H1 (cell line): ENCODE data around the gene AGPS. TPM values are rescaled to one million over a fixed set of nuclear protein-coding genes. Genes with fewer than 3 reads are reported as not detected.

Experiments used
- CTCF ChIA-PET: fragments of 300-600 bp; sonication (Branson Sonifier 250); formaldehyde crosslinking; loops from one replicate; lab custom pipeline; 2021; ENCODE audit not compliant: partially characterized antibody; lab: Charles Lee
- POLR2A ChIA-PET: fragments of 300-600 bp; sonication (Branson Sonifier 250); formaldehyde crosslinking; loops from one replicate; lab custom pipeline; 2021; ENCODE audit warnings: inconsistent platforms; ENCODE audit not compliant: partially characterized antibody; lab: Charles Lee
- DNase-seq, 2 experiments: peaks; one replicate each; pipeline versions ENCODE4 v3.0.0 to v3.0.0-alpha.2; 2010 to 2022; ENCODE audit warnings: low spot score in 2 of 2, low read depth in 1 of 2, mixed read lengths in 1 of 2
- FAIRE-seq: peaks from 2 replicates; lab custom pipeline; 2011; peaks lifted over from hg19 to GRCh38; lab: Jason Lieb, UNC
- H2AFZ ChIP-seq: 2 replicates; pipeline ENCODE4 v1.8.1; 2012; ENCODE audit warnings: low read length, inconsistent platforms
- H2AK5ac ChIP-seq: 2 replicates; pipeline ENCODE4 v1.6.1; 2013; ENCODE audit warnings: low read depth, low read length
- H2BK120ac ChIP-seq: replicated peaks from 2 replicates; pipeline ENCODE3; 2013; ENCODE audit warnings: low read depth, low read length, inconsistent platforms
- H2BK12ac ChIP-seq: 2 replicates; pipeline ENCODE4 v1.6.1; 2013; ENCODE audit warnings: low read depth, low read length
- H2BK15ac ChIP-seq: 2 replicates; pipeline ENCODE4 v1.6.1; 2013; ENCODE audit warnings: low read length
- H2BK20ac ChIP-seq: 2 replicates; pipeline ENCODE4 v1.6.1; 2013; ENCODE audit warnings: low read length
- H2BK5ac ChIP-seq: 2 replicates; pipeline ENCODE4 v1.6.1; 2013; ENCODE audit warnings: low read depth, low read length
- H3K14ac ChIP-seq: 2 replicates; pipeline ENCODE4 v1.6.1; 2013; ENCODE audit warnings: inconsistent platforms; ENCODE audit not compliant: insufficient read length
- H3K18ac ChIP-seq: 2 replicates; pipeline ENCODE4 v1.6.1; 2013; ENCODE audit warnings: low read length; ENCODE audit errors: extremely low read depth
- H3K23ac ChIP-seq: 2 replicates; pipeline ENCODE4 v1.6.1; 2013; ENCODE audit warnings: inconsistent platforms; ENCODE audit not compliant: insufficient read length
- H3K23me2 ChIP-seq: 2 replicates; pipeline ENCODE4 v1.6.1; 2013; ENCODE audit warnings: low read depth, low read length
- H3K27ac ChIP-seq: 2 replicates; pipeline ENCODE4 v1.6.1; 2011; ENCODE audit warnings: low read depth, low read length, inconsistent platforms
- H3K27me3 ChIP-seq, 4 experiments: replicated peaks in 1 of 4; 1 replicate in 1 of 4; 2 replicates in 3 of 4; pipeline versions ENCODE4 v1.6.1 to v1.8.1; 2011 to 2013; ENCODE audit warnings: low read length in 3 of 4, mild to moderate bottlenecking in 3 of 4, inconsistent platforms in 2 of 4, mixed read lengths in 2 of 4, moderate library complexity in 1 of 4; ENCODE audit not compliant: control insufficient read depth in 3 of 4, insufficient read depth in 3 of 4; ENCODE audit errors: extremely low read depth in 1 of 4
- H3K36me3 ChIP-seq, 4 experiments: 2 replicates each; pipeline versions ENCODE4 v1.6.1 to v1.8.1; 2011 to 2013; ENCODE audit warnings: mild to moderate bottlenecking in 4 of 4, low read length in 3 of 4, moderate library complexity in 2 of 4, control low read depth in 1 of 4, inconsistent platforms in 1 of 4; ENCODE audit not compliant: insufficient read depth in 4 of 4, control insufficient read depth in 2 of 4
- H3K4ac ChIP-seq: replicated peaks from 2 replicates; pipeline ENCODE3; 2013; ENCODE audit warnings: low read length, low read depth, mixed read lengths, inconsistent platforms; ENCODE audit not compliant: insufficient read length
- H3K4me1 ChIP-seq, 4 experiments: replicated peaks in 1 of 4; 1 replicate in 1 of 4; 2 replicates in 3 of 4; pipeline versions ENCODE4 v1.6.1 to v1.8.1; 2011 to 2013; ENCODE audit warnings: low read length in 3 of 4, inconsistent platforms in 2 of 4, mixed read lengths in 1 of 4; ENCODE audit not compliant: insufficient read depth in 4 of 4, control insufficient read depth in 3 of 4
- H3K4me2 ChIP-seq, 2 experiments: 2 replicates each; pipeline versions ENCODE4 v1.6.1 to v1.8.1; 2011 to 2013; ENCODE audit warnings: low read depth in 2 of 2, low read length in 2 of 2, control low read depth in 1 of 2, inconsistent platforms in 1 of 2, mild to moderate bottlenecking in 1 of 2; ENCODE audit not compliant: insufficient read depth in 1 of 2
- H3K4me3 ChIP-seq, 4 experiments: fragments of 200-600, 300-600 bp in 1 of 4; sonication (generic), shearing (Covaris generic), sonication (Bioruptor Twin) in 1 of 4; 2 replicates each; pipeline versions ENCODE4 v1.5.1 to v1.8.1; 2011 to 2016; ENCODE audit warnings: low read length in 4 of 4, low read depth in 3 of 4, control low read depth in 2 of 4, inconsistent platforms in 2 of 4, mild to moderate bottlenecking in 2 of 4, mixed read lengths in 1 of 4, moderate library complexity in 1 of 4; ENCODE audit not compliant: insufficient read depth in 2 of 4; ENCODE audit errors: extremely low read depth in 1 of 4
- H3K56ac ChIP-seq: replicated peaks from 2 replicates; pipeline ENCODE3; 2013; ENCODE audit warnings: low read depth, mild to moderate bottlenecking, mixed read lengths, low read length, inconsistent platforms; ENCODE audit not compliant: insufficient read length
- H3K79me1 ChIP-seq: 2 replicates; pipeline ENCODE4 v1.6.1; 2013; ENCODE audit warnings: low read depth, low read length, control low read depth
- H3K79me2 ChIP-seq, 2 experiments: 2 replicates each; pipeline versions ENCODE4 v1.6.1 to v1.8.1; 2012 to 2013; ENCODE audit warnings: low read length in 2 of 2, mild to moderate bottlenecking in 2 of 2, inconsistent platforms in 1 of 2; ENCODE audit not compliant: insufficient read depth in 2 of 2, control insufficient read depth in 1 of 2
- H3K9ac ChIP-seq, 4 experiments: replicated peaks in 1 of 4; 1 replicate in 1 of 4; 2 replicates in 3 of 4; pipeline versions ENCODE4 v1.6.1 to v1.8.1; 2011 to 2013; ENCODE audit warnings: low read depth in 3 of 4, low read length in 3 of 4, control low read depth in 2 of 4, mild to moderate bottlenecking in 2 of 4, moderate library complexity in 2 of 4, inconsistent platforms in 1 of 4; ENCODE audit errors: extremely low read depth in 1 of 4
- H3K9me3 ChIP-seq, 2 experiments: 2 replicates each; pipeline versions ENCODE4 v1.6.1 to v1.8.1; 2012 to 2013; ENCODE audit warnings: mild to moderate bottlenecking in 2 of 2, moderate library complexity in 2 of 2, control low read depth in 1 of 2, inconsistent platforms in 1 of 2, low read depth in 1 of 2, low read length in 1 of 2, mixed read lengths in 1 of 2; ENCODE audit not compliant: insufficient read depth in 2 of 2
- H4K20me1 ChIP-seq, 2 experiments: replicated peaks in 1 of 2; 2 replicates each; pipeline versions ENCODE3 to v1.8.1; 2011 to 2013; ENCODE audit warnings: inconsistent platforms in 2 of 2, low read length in 2 of 2, mild to moderate bottlenecking in 1 of 2; ENCODE audit not compliant: insufficient read depth in 2 of 2, control insufficient read depth in 1 of 2
- H4K5ac ChIP-seq: 2 replicates; pipeline ENCODE4 v1.6.1; 2013; ENCODE audit warnings: low read length, low read depth, mixed read lengths, inconsistent platforms; ENCODE audit not compliant: insufficient read length
- H4K8ac ChIP-seq: 2 replicates; pipeline ENCODE4 v1.8.0; 2013; ENCODE audit warnings: mild to moderate bottlenecking, moderate library complexity, low read length, inconsistent platforms; ENCODE audit not compliant: insufficient read depth; ENCODE audit errors: extremely low read depth
- H4K91ac ChIP-seq: replicated peaks from 2 replicates; pipeline ENCODE3; 2013; ENCODE audit warnings: low read length, mixed read lengths, inconsistent platforms; ENCODE audit not compliant: insufficient read length
- BRCA1 ChIP-seq: IDR thresholded peaks from 2 replicates; pipeline ENCODE4 v1.6.1; 2012; ENCODE audit warnings: low read depth, low read length, improper control_type of control experiment
- KDM5A ChIP-seq: fragments of 200-600 bp; IDR thresholded peaks from 2 replicates; pipeline ENCODE4 v1.7.1; 2012; ENCODE audit warnings: mild to moderate bottlenecking, low read length, inconsistent platforms, mixed read lengths
- WGBS, 2 experiments: shearing (Covaris generic) in 1 of 2; methylation state at CpG; one replicate each; pipeline versions ENCODE4 v1.1.6 to v1.1.7; 2013 to 2015; ENCODE audit warnings: low lambda C conversion rate in 2 of 2, mixed read lengths in 2 of 2, inconsistent platforms in 1 of 2, low coverage in 1 of 2, missing lambda C conversion rate in 1 of 2; ENCODE audit not compliant: insufficient replicate concordance in 2 of 2, insufficient coverage in 1 of 2, insufficient read length in 1 of 2; ENCODE audit errors: extremely low coverage in 1 of 2, missing lambda C conversion rate in 1 of 2; 5-methylcytosine and 5-hydroxymethylcytosine counted together
- polyA plus RNA-seq, 7 experiments: library from polyadenylated mRNA; depleted of rRNA in 3 of 7; stranded (reverse) in 5 of 7; unstranded in 2 of 7; fragments of >200 nt in 5 of 7; fragments of 200-250 nt in 2 of 7; gene quantifications; 1 replicate in 5 of 7; 2 replicates in 1 of 7; 4 replicates in 1 of 7; pipeline versions ENCODE4 v1.2.1 to v1.2.3, GENCODE V29; 2011 to 2013; ENCODE audit warnings: missing spikeins in 2 of 7, mixed read lengths in 2 of 7
- total RNA-seq: library from RNA; stranded (reverse); fragmentation: NEBNext Ultra II Directional; extraction: Animal tissue kit (Norgen Biotek cat#: 25700); gene quantifications from 2 replicates; pipeline ENCODE4 v1.2.1, GENCODE V29; 2021

AGPS gene
- total and polyA plus RNA-seq, 2 of the 8 experiments (the other 6 are each of a cell fraction or from before 2014, with no cell fraction given) = 7.3 to 57.8 TPM

- Histone ChIP-seq H3K4me3 (no peak overlapping the region), H2BK12ac (no peak overlapping the region), H3K23me2 (peaks cover 7% of the 10 kb centered on the region; the same call in 1 of the 2 replicates), H2BK15ac (no peak overlapping the region), H4K20me1 (peaks cover 0 to 4% of the 10 kb centered on the region in 2 experiments), H4K5ac (no peak overlapping the region), H3K4me1 (no peaks in the 10 kb centered on the region), H3K79me2 (no peaks in the 10 kb centered on the region), H2AK5ac (no peak overlapping the region), H3K27ac (no peak overlapping the region), H2BK120ac (no peak overlapping the region), H3K4me2 (no peak overlapping the region), H2BK5ac (no peak overlapping the region), H3K18ac (no peak overlapping the region), H3K9me3 (no peaks in the 10 kb centered on the region), H3K14ac (no peak overlapping the region), H3K4ac (no peak overlapping the region), H2AFZ (no peak overlapping the region), H3K9ac (no peak overlapping the region), H4K8ac (no peak overlapping the region), H3K36me3 (no peaks in the 10 kb centered on the region), H4K91ac (no peak overlapping the region), H3K79me1 (no peaks in the 10 kb centered on the region; the same call in 1 of the 2 replicates), H2BK20ac (no peak overlapping the region), H3K56ac (no peak overlapping the region), H3K27me3 (no peaks in the 10 kb centered on the region), H3K23ac (no peak overlapping the region)
- DNase-seq = no peak
- TF ChIP-seq KDM5A (no peak), BRCA1 (no peak)
- 87% methylated on average over 4 of the region's 4 CpGs; no CpG with 5 or more reads in 1 of the 2 experiments for WGBS, 2 experiments
- CTCF ChIA-PET = interaction anchor here (0.7 to 1.5 kb wide), 5 partner anchors 13 to 792 kb away, joined by 3 to 5 read pairs (median 4); no protein-coding TSS in a partner anchor
- no peak for FAIRE-seq
- POLR2A ChIA-PET = no interaction called here
Observed at GRCh38 chr2:177352441-177353186, 40.0 kb upstream of the AGPS start.
